Uterus (tissue), 4 donors: ENCODE data around the gene UCP3. TPM values are rescaled to one million over a fixed set of nuclear protein-coding genes. Genes with fewer than 3 reads are reported as not detected.

Experiments
- DNase-seq, 2 donors: peaks; one replicate each; pipeline ENCODE4 v3.0.0-alpha.2; 2019 to 2020
- H3K27ac ChIP-seq, 2 donors: fragments of 200-600 bp; sonication (generic); 1 replicate in 1 of 2; 2 replicates in 1 of 2; pipeline ENCODE4 v1.5.1; 2016 to 2018
- H3K27me3 ChIP-seq, 2 donors: fragments of 200-600 bp; sonication (generic); one replicate each; pipeline ENCODE4 v1.5.1; 2018 to 2019; ENCODE audit warnings: control low read depth in 1 of 2
- H3K36me3 ChIP-seq, 2 donors: fragments of 200-600 bp; sonication (generic); one replicate each; pipeline ENCODE4 v1.5.1; 2019; ENCODE audit warnings: control low read depth in 1 of 2
- H3K4me1 ChIP-seq, 2 donors: fragments of 200-600 bp; sonication (generic); one replicate each; pipeline ENCODE4 v1.5.1; 2018 to 2019; ENCODE audit warnings: control low read depth in 1 of 2
- H3K4me3 ChIP-seq, 2 donors: fragments of 200-600 bp; sonication (generic); 1 replicate in 1 of 2; 2 replicates in 1 of 2; pipeline ENCODE4 v1.5.1; 2018 to 2019; ENCODE audit warnings: mild to moderate bottlenecking in 1 of 2
- H3K9me3 ChIP-seq, 2 donors: fragments of 200-600 bp; sonication (generic); one replicate each; pipeline ENCODE4 v1.5.1; 2019; ENCODE audit warnings: control low read depth in 1 of 2
- CTCF ChIP-seq, 4 experiments: fragments of 200-600 bp in 2 of 4; fragments of 450-650 bp in 2 of 4; sonication (generic) in 2 of 4; IDR thresholded peaks; one replicate each; pipeline ENCODE4 v1.5.1; 2016 to 2019; ENCODE audit warnings: antibody characterized with exemption in 4 of 4, mild to moderate bottlenecking in 2 of 4, moderate library complexity in 1 of 4
- POLR2A ChIP-seq, 2 donors: fragments of 450-650 bp; IDR thresholded peaks; one replicate each; pipeline ENCODE4 v1.6.1; 2016; ENCODE audit warnings: antibody characterized with exemption in 2 of 2, mild to moderate bottlenecking in 1 of 2, moderate library complexity in 1 of 2
- intact Hi-C: fragments of 100-400 bp; cut with DNase I; formaldehyde crosslinking; loops from one replicate; pipeline ENCODE4 v1.15.1; 2023; ENCODE audit warnings: low total_unique reads
- total RNA-seq, 4 donors: library from RNA; depleted of rRNA in 3 of 4; stranded (reverse); fragments of >200 nt in 3 of 4; gene quantifications; one replicate each; pipeline versions ENCODE4 v1.1.0 to v1.2.4, GENCODE V29; 2014 to 2023
- donor health status: DM: yes; HTN: yes; CAD: no.

The UCP3 gene
- total RNA-seq, 4 donors from 2014 or later = 0.21 to 4.1 (median 1.5) TPM; not detected in 1

GRCh38 chr11:73968356-73968966, 40.4 kb downstream of the UCP3 start:
- Histone ChIP-seq H3K27me3 (no peaks in the 10 kb centered on the region), H3K9me3 (no peaks in the 10 kb centered on the region), H3K27ac (no peak overlapping the region), H3K4me3 (no peak overlapping the region), H3K36me3 (no peaks in the 10 kb centered on the region), H3K4me1 (peaks cover 0 to 4% of the 10 kb centered on the region in 2 donors)
- intact Hi-C loops = no loop called here
- TF ChIP-seq POLR2A (IDR thresholded peaks at IDR 0.05) (no peak), CTCF (IDR thresholded peaks at IDR 0.05) (no peak)
- DNase-seq = no peak

GRCh38 chr11:73965764-73966121, 43.1 kb downstream of the UCP3 start:
- TF ChIP-seq CTCF (IDR thresholded peaks at IDR 0.05) (no peak), POLR2A (IDR thresholded peaks at IDR 0.05) (no peak)
- Histone ChIP-seq H3K9me3 (no peaks in the 10 kb centered on the region), H3K27me3 (no peaks in the 10 kb centered on the region), H3K36me3 (no peaks in the 10 kb centered on the region), H3K27ac (no peak overlapping the region), H3K4me1 (peaks cover 0 to 4% of the 10 kb centered on the region in 2 donors), H3K4me3 (no peak overlapping the region)
- DNase-seq = no peak
- intact Hi-C loops = no loop called here

GRCh38 chr11:73965076-73965763, 43.7 kb downstream of the UCP3 start:
- H3K4me1 ChIP-seq = peaks cover 0 to 4% of the 10 kb centered on the region in 2 donors
- H3K9me3 ChIP-seq = no peaks in the 10 kb centered on the region
- H3K4me3 ChIP-seq = no peak overlapping the region
- H3K27me3 ChIP-seq = no peaks in the 10 kb centered on the region
- H3K36me3 ChIP-seq = no peaks in the 10 kb centered on the region
- no peak overlapping the region for H3K27ac ChIP-seq
- TF ChIP-seq POLR2A (IDR thresholded peaks at IDR 0.05) (no peak), CTCF (IDR thresholded peaks at IDR 0.05) (no peak)
- no peak for DNase-seq
- intact Hi-C loops = no loop called here

- intact Hi-C loops = no loop called here
- TF ChIP-seq POLR2A (IDR thresholded peaks at IDR 0.05) = no peak
- TF ChIP-seq CTCF (IDR thresholded peaks at IDR 0.05) = no peak
Observed at GRCh38 chr11:73963861-73964260, 45.0 kb downstream of the UCP3 start.

DNA sequence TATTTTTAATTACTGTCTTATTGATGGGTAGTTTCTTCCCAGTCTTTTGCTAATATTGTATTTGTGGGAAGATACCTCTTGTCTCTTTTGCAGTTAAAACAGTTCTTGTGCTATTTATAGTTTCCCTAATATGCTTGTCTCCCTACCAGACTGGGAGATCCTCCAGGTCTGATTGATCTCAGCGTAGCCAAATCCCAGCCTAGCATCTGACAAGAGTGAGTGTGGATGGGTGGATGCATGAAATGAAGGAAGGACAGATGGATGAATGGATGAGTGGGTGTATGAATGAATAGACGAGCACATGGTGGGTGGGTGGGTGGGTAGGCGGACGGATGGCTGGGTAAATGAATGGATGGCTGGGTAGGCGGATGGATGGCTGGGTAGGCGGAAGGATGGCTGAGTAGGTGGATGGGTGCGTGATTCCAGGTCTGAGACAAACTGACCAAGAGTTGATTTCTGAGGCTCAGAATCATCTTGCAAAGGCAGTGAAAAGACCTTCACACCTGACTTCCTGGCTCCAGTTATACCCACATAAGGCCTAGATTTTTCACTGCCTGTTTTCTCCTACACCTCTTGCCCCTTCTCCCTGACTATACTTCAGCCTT, 46.7 kb downstream of the UCP3 start:
- intact Hi-C loops = no loop called here
- no peaks in the 10 kb centered on the region for H3K36me3 ChIP-seq
- no peak overlapping the region for H3K27ac ChIP-seq
- no peaks in the 10 kb centered on the region for H3K9me3 ChIP-seq
- H3K27me3 ChIP-seq = no peaks in the 10 kb centered on the region
- H3K4me3 ChIP-seq = no peak overlapping the region
- TF ChIP-seq CTCF (IDR thresholded peaks at IDR 0.05) = no peak
- no peak for TF ChIP-seq POLR2A (IDR thresholded peaks at IDR 0.05)
- DNase-seq = no peak
- H3K4me1 ChIP-seq = peaks cover 0 to 4% of the 10 kb centered on the region in 2 donors

More at GRCh38 chr11:73963861-73964260, 45.0 kb downstream of the UCP3 start:
- no peak for DNase-seq
- H3K4me1 ChIP-seq = peaks cover 0 to 4% of the 10 kb centered on the region in 2 donors
- no peaks in the 10 kb centered on the region for H3K9me3 ChIP-seq
- H3K27ac ChIP-seq = no peak overlapping the region
- H3K36me3 ChIP-seq = no peaks in the 10 kb centered on the region
- no peak overlapping the region for H3K4me3 ChIP-seq
- no peaks in the 10 kb centered on the region for H3K27me3 ChIP-seq
